Central memory CD8-positive, alpha-beta T cell (primary cell): ENCODE results near the gene HIPK2.

ENCODE experiments used
- ATAC-seq: fragments of 150-1000 bp; cut with Tn5 transposase; replicated peaks from 2 replicates; pipeline ENCODE4 v1.10.0; 2022; ENCODE audit warnings: mild to moderate bottlenecking, moderate FRiP score, moderate number of reproducible peaks; ENCODE audit not compliant: poor library complexity, severe bottlenecking; ENCODE audit errors: extremely low read depth
- DNase-seq, 2 donors: peaks; one replicate each; pipeline ENCODE4 v3.0.0; 2021; ENCODE audit warnings: low spot score in 2 of 2
- H3K27ac Mint-ChIP-seq: one replicate; pipeline ENCODE4 v1.8.0; 2022; ENCODE audit warnings: low read depth, mild to moderate bottlenecking, moderate library complexity, mixed read lengths
- H3K27me3 Mint-ChIP-seq: one replicate; pipeline ENCODE4 v1.8.0; 2022; ENCODE audit warnings: mixed read lengths
- H3K36me3 Mint-ChIP-seq: one replicate; pipeline ENCODE4 v1.8.0; 2022; ENCODE audit warnings: mild to moderate bottlenecking, moderate library complexity, mixed read lengths; ENCODE audit not compliant: insufficient read depth
- H3K4me1 Mint-ChIP-seq: one replicate; pipeline ENCODE4 v1.8.0; 2022; ENCODE audit warnings: mixed read lengths
- H3K4me3 Mint-ChIP-seq: one replicate; pipeline ENCODE4 v1.8.0; 2022; ENCODE audit warnings: mild to moderate bottlenecking, moderate library complexity, mixed read lengths
- H3K9me3 Mint-ChIP-seq: one replicate; pipeline ENCODE4 v1.8.0; 2022; ENCODE audit warnings: mixed read lengths

Gene HIPK2

DNA sequence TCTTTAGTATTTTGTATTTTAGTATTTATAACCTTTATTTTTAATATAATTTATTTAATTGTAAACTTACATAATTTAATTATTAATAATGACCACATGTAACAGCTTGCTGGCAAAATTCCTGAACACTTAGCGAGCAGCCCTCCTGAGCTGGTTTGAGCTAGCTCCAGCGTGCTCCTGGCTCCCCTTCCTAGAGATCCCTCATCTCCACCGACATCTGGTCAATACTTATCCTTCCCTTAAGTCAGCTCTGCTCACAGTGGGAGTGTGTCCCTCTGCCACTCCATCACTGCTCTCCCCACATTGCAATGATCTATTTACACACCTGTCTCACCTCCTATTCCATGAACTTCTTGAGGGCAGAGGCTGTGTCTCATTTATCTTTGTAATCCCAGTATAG lies 30.6 kb upstream of the HIPK2 start:
- ATAC-seq (no peak), DNase-seq (no peak)
- Mint-ChIP-seq H3K27me3 (peaks cover 35% of the 10 kb centered on the region), H3K36me3 (no peaks in the 10 kb centered on the region), H3K4me1 (no peaks in the 10 kb centered on the region), H3K27ac (no peak overlapping the region), H3K9me3 (no peaks in the 10 kb centered on the region), H3K4me3 (no peak overlapping the region)

GRCh38 chr7:139807009-139807408 lies 29.2 kb upstream of the HIPK2 start:
- Mint-ChIP-seq H3K4me1 (no peaks in the 10 kb centered on the region), H3K36me3 (no peaks in the 10 kb centered on the region), H3K27ac (no peak overlapping the region), H3K9me3 (no peaks in the 10 kb centered on the region), H3K27me3 (peaks cover 35% of the 10 kb centered on the region), H3K4me3 (no peak overlapping the region)
- ATAC-seq (no peak), DNase-seq (no peak)

- Mint-ChIP-seq H3K4me1 (no peaks in the 10 kb centered on the region), H3K4me3 (no peak overlapping the region), H3K9me3 (no peaks in the 10 kb centered on the region), H3K27ac (no peak overlapping the region), H3K27me3 (peaks cover 30% of the 10 kb centered on the region), H3K36me3 (no peaks in the 10 kb centered on the region)
- ATAC-seq (no peak), DNase-seq (no peak)
Measured at GRCh38 chr7:139804571-139804970, 26.8 kb upstream of the HIPK2 start.

- H3K4me1 Mint-ChIP-seq = no peaks in the 10 kb centered on the region
- H3K27ac Mint-ChIP-seq = no peak overlapping the region
- no peak overlapping the region for H3K4me3 Mint-ChIP-seq
- H3K36me3 Mint-ChIP-seq = no peaks in the 10 kb centered on the region
- no peaks in the 10 kb centered on the region for H3K27me3 Mint-ChIP-seq
- no peak for DNase-seq
- ATAC-seq = no peak
- H3K9me3 Mint-ChIP-seq = no peaks in the 10 kb centered on the region
Measured at GRCh38 chr7:139799586-139799985, 21.8 kb upstream of the HIPK2 start.

DNA sequence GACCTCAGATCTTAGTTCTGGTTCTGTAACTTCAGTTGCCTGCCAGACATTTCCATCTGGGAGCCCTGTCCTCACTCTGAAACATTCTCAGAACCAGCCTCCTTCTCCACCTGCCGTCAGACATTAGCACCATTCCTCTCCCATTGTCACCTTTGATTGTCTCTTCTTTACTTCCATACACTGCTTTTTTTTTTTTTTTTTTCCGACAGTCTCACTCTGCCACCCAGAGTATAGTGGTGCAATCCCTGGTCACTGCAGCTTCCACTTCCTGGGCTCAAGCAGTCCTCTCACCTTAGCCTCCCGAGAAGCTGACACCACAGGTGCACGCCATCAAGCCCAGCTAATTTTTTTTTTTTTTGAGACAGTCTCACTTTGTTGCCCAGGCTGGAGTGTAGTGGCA lies 21.1 kb upstream of the HIPK2 start:
- Mint-ChIP-seq H3K4me3 (no peak overlapping the region), H3K27ac (no peak overlapping the region), H3K27me3 (no peaks in the 10 kb centered on the region), H3K9me3 (no peaks in the 10 kb centered on the region), H3K36me3 (no peaks in the 10 kb centered on the region), H3K4me1 (no peaks in the 10 kb centered on the region)
- ATAC-seq (no peak), DNase-seq (no peak)

DNA sequence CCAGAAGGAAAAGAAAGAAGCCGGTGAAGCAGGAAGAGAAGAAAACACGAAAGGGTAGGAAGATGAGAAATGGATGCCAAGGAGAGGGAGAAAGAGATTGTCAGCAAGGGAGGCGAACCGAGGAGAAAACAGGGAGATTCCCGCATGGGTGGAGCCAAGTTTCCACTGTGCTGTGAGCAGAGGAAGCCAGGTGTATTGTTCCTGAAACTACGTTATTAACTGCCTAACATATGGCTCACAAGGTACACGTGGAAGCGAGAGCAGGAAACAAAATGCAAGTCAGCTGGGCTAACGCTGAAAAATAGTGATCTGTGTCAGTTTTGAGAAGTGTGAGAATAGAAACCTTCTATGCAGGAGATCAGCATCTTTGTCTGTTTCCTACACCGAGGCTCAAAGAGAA lies 20.4 kb upstream of the HIPK2 start:
- no peaks in the 10 kb centered on the region for H3K4me1 Mint-ChIP-seq
- H3K4me3 Mint-ChIP-seq = no peak overlapping the region
- no peak overlapping the region for H3K27ac Mint-ChIP-seq
- H3K9me3 Mint-ChIP-seq = no peaks in the 10 kb centered on the region
- no peak for ATAC-seq
- H3K36me3 Mint-ChIP-seq = no peaks in the 10 kb centered on the region
- no peaks in the 10 kb centered on the region for H3K27me3 Mint-ChIP-seq
- no peak for DNase-seq

- DNase-seq = no peak
- Mint-ChIP-seq H3K4me1 (no peaks in the 10 kb centered on the region), H3K4me3 (no peak overlapping the region), H3K9me3 (no peaks in the 10 kb centered on the region), H3K27me3 (no peaks in the 10 kb centered on the region), H3K36me3 (no peaks in the 10 kb centered on the region), H3K27ac (no peak overlapping the region)
- no peak for ATAC-seq
Measured at GRCh38 chr7:139797607-139798006, 19.8 kb upstream of the HIPK2 start.

DNA sequence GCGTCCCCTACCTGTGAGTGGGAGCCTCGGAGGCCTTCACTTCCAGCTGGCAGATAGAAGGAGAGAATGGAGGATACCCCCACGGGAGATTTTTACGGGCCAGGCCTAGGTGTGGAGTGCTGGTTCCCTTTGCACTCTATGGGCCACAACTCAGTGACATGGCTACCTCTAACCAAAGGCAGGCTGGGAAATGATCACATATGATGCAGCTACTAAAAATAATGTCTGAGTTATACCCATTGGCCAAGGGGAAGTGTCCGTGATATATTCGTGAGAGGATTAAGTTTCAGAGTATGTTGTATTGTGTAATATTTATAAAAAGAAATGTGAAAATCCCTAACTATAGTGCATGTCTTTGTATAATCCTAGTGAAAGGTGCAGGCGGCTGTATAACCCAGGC lies 13.5 kb upstream of the HIPK2 start:
- ATAC-seq (no peak), DNase-seq (no peak)
- H3K27ac Mint-ChIP-seq = no peak overlapping the region
- no peaks in the 10 kb centered on the region for H3K9me3 Mint-ChIP-seq
- H3K27me3 Mint-ChIP-seq = peaks cover 9% of the 10 kb centered on the region
- H3K4me1 Mint-ChIP-seq = no peaks in the 10 kb centered on the region
- H3K4me3 Mint-ChIP-seq = no peak overlapping the region
- no peaks in the 10 kb centered on the region for H3K36me3 Mint-ChIP-seq

DNA sequence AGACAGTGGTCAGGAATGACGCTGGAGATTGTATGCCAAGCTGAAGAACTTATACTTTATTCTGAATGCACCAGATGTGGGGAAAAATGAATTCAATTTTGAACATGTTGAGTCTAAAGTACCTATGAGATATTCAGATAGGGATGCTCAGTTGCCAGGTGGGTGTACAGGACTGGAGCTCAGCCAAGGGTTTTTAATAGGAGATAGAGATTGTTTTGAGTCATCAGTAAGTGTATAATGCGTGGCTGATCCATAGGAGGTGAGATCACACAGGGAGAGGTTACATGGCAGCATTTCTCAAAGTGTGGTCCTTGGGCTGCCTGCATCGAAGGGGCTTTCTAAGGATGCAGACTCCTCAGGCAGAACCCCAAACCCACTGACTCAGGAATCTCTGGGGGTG lies 6.8 kb upstream of the HIPK2 start:
- DNase-seq = no peak

GRCh38 chr7:139783647-139784385 lies 6.0 kb upstream of the HIPK2 start:
- H3K36me3 Mint-ChIP-seq = no peaks in the 10 kb centered on the region
- no peak overlapping the region for H3K27ac Mint-ChIP-seq
- H3K4me3 Mint-ChIP-seq = no peak overlapping the region
- ATAC-seq = no peak
- H3K4me1 Mint-ChIP-seq = peaks cover 7% of the 10 kb centered on the region
- no peak for DNase-seq
- peaks cover 22% of the 10 kb centered on the region for H3K27me3 Mint-ChIP-seq
- H3K9me3 Mint-ChIP-seq = no peaks in the 10 kb centered on the region

More for the DNA sequence above, 6.8 kb upstream of the HIPK2 start:
- no peak for ATAC-seq
- Mint-ChIP-seq H3K27me3 (peaks cover 16% of the 10 kb centered on the region), H3K27ac (no peak overlapping the region), H3K4me3 (no peak overlapping the region), H3K4me1 (no peaks in the 10 kb centered on the region), H3K9me3 (no peaks in the 10 kb centered on the region), H3K36me3 (no peaks in the 10 kb centered on the region)

DNA sequence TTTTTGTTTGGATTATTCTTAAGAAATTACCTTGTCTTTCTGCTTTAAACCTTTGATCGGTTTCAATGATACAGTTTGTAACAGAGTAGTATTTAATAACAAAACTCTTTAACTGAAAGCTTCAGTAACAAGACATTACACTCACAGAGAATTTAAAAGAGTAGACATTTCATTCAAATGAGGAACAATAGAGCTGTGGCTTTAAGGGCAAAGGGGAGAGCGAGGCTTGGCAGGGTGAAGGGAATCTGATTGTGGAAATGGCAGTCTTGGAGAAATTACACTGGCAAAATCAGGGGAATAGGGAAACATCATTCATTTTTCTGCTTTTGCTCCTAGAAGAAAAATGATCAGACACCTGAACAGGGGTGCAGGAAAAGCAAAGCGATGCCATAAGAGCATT lies 5.1 kb upstream of the HIPK2 start:
- ATAC-seq (no peak), DNase-seq (no peak)
- Mint-ChIP-seq H3K27me3 (peaks cover 14% of the 10 kb centered on the region), H3K27ac (no peak overlapping the region), H3K36me3 (peaks cover 6% of the 10 kb centered on the region), H3K9me3 (no peaks in the 10 kb centered on the region), H3K4me1 (peaks cover 13% of the 10 kb centered on the region), H3K4me3 (no peak overlapping the region)

- DNase-seq (no peak), ATAC-seq (peak; percentile 29)
- H3K27ac Mint-ChIP-seq = peak overlapping the region; percentile 93
- peaks cover 13% of the 10 kb centered on the region for H3K27me3 Mint-ChIP-seq
- peaks cover 36% of the 10 kb centered on the region for H3K4me1 Mint-ChIP-seq
- H3K9me3 Mint-ChIP-seq = no peaks in the 10 kb centered on the region
- H3K36me3 Mint-ChIP-seq = peaks cover 13% of the 10 kb centered on the region
- H3K4me3 Mint-ChIP-seq = peak overlapping the region; percentile 96
Measured at GRCh38 chr7:139777133-139777891, 486 bp downstream of the HIPK2 start.

GRCh38 chr7:139776486-139777132 lies 1.2 kb downstream of the HIPK2 start:
- Mint-ChIP-seq H3K4me1 (peaks cover 36% of the 10 kb centered on the region), H3K36me3 (peaks cover 13% of the 10 kb centered on the region), H3K27me3 (peaks cover 13% of the 10 kb centered on the region), H3K4me3 (peak overlapping the region; percentile 96), H3K27ac (peak overlapping the region; percentile 93), H3K9me3 (no peaks in the 10 kb centered on the region)
- DNase-seq = no peak
- ATAC-seq = peak; percentile 22
